ENCODE results near the gene CSF1.

- no peak for TF ChIP-seq FOXA1 (IDR thresholded peaks at IDR 0.05)
- no peak for TF ChIP-seq ELF4 (IDR thresholded peaks at IDR 0.05)
- TF ChIP-seq SP1 (IDR thresholded peaks at IDR 0.05): no peak
- no peak for TF ChIP-seq FOXM1 (IDR thresholded peaks at IDR 0.05; ENCODE audit: borderline replicate concordance)
- no peak for TF ChIP-seq SUZ12 (IDR thresholded peaks at IDR 0.05)
- no peak for TF ChIP-seq TARDBP (IDR thresholded peaks at IDR 0.05)
- TF ChIP-seq L3MBTL2 (conservative IDR thresholded peaks at IDR 0.05): no peak
- TF ChIP-seq FOXK2 (IDR thresholded peaks at IDR 0.05): no peak
- no peak for TF ChIP-seq BHLHE40 (IDR thresholded peaks at IDR 0.05; ENCODE audit: borderline replicate concordance)
Observed at GRCh38 chr1:109893532-109894171, 17.0 kb upstream of the CSF1 start.
